Endothelial cell of coronary artery (primary cell): ENCODE data around the gene OR5AN1. TPM values are rescaled to one million over a fixed set of nuclear protein-coding genes. Genes with fewer than 3 reads are reported as not detected.

Source experiments
- total RNA-seq: library from RNA; depleted of rRNA; stranded (reverse); fragments of >200 nt; gene quantifications from 2 replicates; pipeline ENCODE4 v1.2.3, GENCODE V29; 2014

OR5AN1 gene, protein sequence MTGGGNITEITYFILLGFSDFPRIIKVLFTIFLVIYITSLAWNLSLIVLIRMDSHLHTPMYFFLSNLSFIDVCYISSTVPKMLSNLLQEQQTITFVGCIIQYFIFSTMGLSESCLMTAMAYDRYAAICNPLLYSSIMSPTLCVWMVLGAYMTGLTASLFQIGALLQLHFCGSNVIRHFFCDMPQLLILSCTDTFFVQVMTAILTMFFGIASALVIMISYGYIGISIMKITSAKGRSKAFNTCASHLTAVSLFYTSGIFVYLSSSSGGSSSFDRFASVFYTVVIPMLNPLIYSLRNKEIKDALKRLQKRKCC
- not detected in 2 replicates for total RNA-seq

GRCh38 chr11:59358595-59358994 is at the start of gene OR5AN1:
Gene OR5AN1 (plus strand): TSS chr11:59358895. CDS start chr11:59364459, 5,564 bp downstream.

Other genes starting within 250 kb of the OR5AN1 start
- gene FAM111A, start 216.0 kb upstream of the OR5AN1 start, total RNA-seq = 35.5 and 37.2 TPM in 2 replicates
- 0.18 and 1.2 TPM in 2 replicates for gene DTX4, start 186.8 kb upstream of the OR5AN1 start, total RNA-seq
- not detected in 2 replicates for gene MPEG1, start 146.0 kb upstream of the OR5AN1 start, total RNA-seq
- gene OR5A2, start 67.5 kb downstream of the OR5AN1 start, total RNA-seq = not detected in 2 replicates
- not detected in 2 replicates for gene OR5A1, start 77.6 kb downstream of the OR5AN1 start, total RNA-seq
- gene OR4D6, start 98.1 kb downstream of the OR5AN1 start, total RNA-seq = not detected in 2 replicates
- gene OR4D10, start 114.4 kb downstream of the OR5AN1 start, total RNA-seq = not detected in 2 replicates
- gene OR4D11, start 144.7 kb downstream of the OR5AN1 start, total RNA-seq = not detected in 2 replicates
- not detected in 2 replicates for gene OR4D9, start 152.6 kb downstream of the OR5AN1 start, total RNA-seq